GM12873 (cell line): Measurements from ENCODE around the gene BTG1.

Experiments
- CTCF ChIP-seq: IDR thresholded peaks from 2 replicates; pipeline ENCODE4 v1.5.1; 2012; ENCODE audit warnings: low read depth, mild to moderate bottlenecking, moderate library complexity, low read length, control low read depth; ENCODE audit not compliant: insufficient read depth; ENCODE audit errors: missing control alignments

BTG1 gene

GRCh38 chr12:92108651-92109050 is 37.0 kb downstream of the BTG1 start:
- no peak for TF ChIP-seq CTCF

- no peak for TF ChIP-seq CTCF
Measured at GRCh38 chr12:92107621-92108131, 38.0 kb downstream of the BTG1 start.

- TF ChIP-seq CTCF = no peak
Measured at GRCh38 chr12:92107094-92107493, 38.6 kb downstream of the BTG1 start.

- TF ChIP-seq CTCF = no peak
Measured at GRCh38 chr12:92105676-92106075, 40.0 kb downstream of the BTG1 start.

GRCh38 chr12:92105110-92105509 is 40.5 kb downstream of the BTG1 start:
- TF ChIP-seq CTCF = no peak

- TF ChIP-seq CTCF = no peak
Measured at GRCh38 chr12:92102606-92103005, 43.0 kb downstream of the BTG1 start.

- TF ChIP-seq CTCF = no peak
Measured at GRCh38 chr12:92098594-92099380, 46.9 kb downstream of the BTG1 start.
